Activated CD4-positive, alpha-beta T cell treated with anti-CD3 and anti-CD28 coated beads, Interleukin-2, amount 50 U/mL, for 48 hours (primary cell): ENCODE results near the gene ELP4.
"Not testable (repeated sequence)": the region's sequence is repeated elsewhere in the genome, so short reads cannot be mapped to it uniquely, and the experiment has no call there.

Experiments used
- DNase-seq, 2 experiments: peaks; one replicate each; pipeline ENCODE4 v3.0.0-alpha.2; 2020

Gene ELP4

GRCh38 chr11:31558001-31558400, 48.4 kb downstream of the ELP4 start:
- no peak for DNase-seq

- no peak for DNase-seq
Measured at GRCh38 chr11:31560842-31561476, 51.4 kb downstream of the ELP4 start.

GRCh38 chr11:31564517-31564916, 55.0 kb downstream of the ELP4 start:
- DNase-seq: not testable (repeated sequence)

GRCh38 chr11:31574133-31574532, 64.6 kb downstream of the ELP4 start:
- DNase-seq: not testable (repeated sequence)

GRCh38 chr11:31575764-31576163, 66.2 kb downstream of the ELP4 start:
- DNase-seq: not testable (repeated sequence)

- not testable (repeated sequence) for DNase-seq
Measured at GRCh38 chr11:31579412-31579811, 69.8 kb downstream of the ELP4 start.

- no peak for DNase-seq
Measured at GRCh38 chr11:31582697-31583096, 73.1 kb downstream of the ELP4 start.

- DNase-seq: no peak
Measured at GRCh38 chr11:31598454-31598853, 88.9 kb downstream of the ELP4 start.

- DNase-seq: no peak
Measured at GRCh38 chr11:31601635-31602282, 92.2 kb downstream of the ELP4 start.

- no peak for DNase-seq
Measured at GRCh38 chr11:31606893-31607292, 97.3 kb downstream of the ELP4 start.

- no peak for DNase-seq
Measured at GRCh38 chr11:31607914-31608313, 98.3 kb downstream of the ELP4 start.

GRCh38 chr11:31608995-31609394, 99.4 kb downstream of the ELP4 start:
- DNase-seq: no peak

GRCh38 chr11:31610544-31610943, 101.0 kb downstream of the ELP4 start:
- DNase-seq: no peak

GRCh38 chr11:31617246-31617645, 107.7 kb downstream of the ELP4 start:
- no peak for DNase-seq

- no peak for DNase-seq
Measured at GRCh38 chr11:31619980-31620379, 110.4 kb downstream of the ELP4 start.

GRCh38 chr11:31620434-31620833, 110.9 kb downstream of the ELP4 start:
- no peak for DNase-seq

GRCh38 chr11:31625868-31626267, 116.3 kb downstream of the ELP4 start:
- no peak for DNase-seq

- no peak for DNase-seq
Measured at GRCh38 chr11:31628111-31628510, 118.5 kb downstream of the ELP4 start.

GRCh38 chr11:31636983-31637382, 127.4 kb downstream of the ELP4 start:
- no peak for DNase-seq

- DNase-seq: no peak
Measured at GRCh38 chr11:31640611-31641010, 131.0 kb downstream of the ELP4 start.

GRCh38 chr11:31641477-31642062, 132.0 kb downstream of the ELP4 start:
- DNase-seq: no peak

GRCh38 chr11:31643857-31644256, 134.3 kb downstream of the ELP4 start:
- DNase-seq: no peak

GRCh38 chr11:31645747-31646146, 136.2 kb downstream of the ELP4 start:
- no peak for DNase-seq

- no peak for DNase-seq
Measured at GRCh38 chr11:31646216-31646615, 136.6 kb downstream of the ELP4 start.
